ENCODE data around the gene RXRA.

DNA sequence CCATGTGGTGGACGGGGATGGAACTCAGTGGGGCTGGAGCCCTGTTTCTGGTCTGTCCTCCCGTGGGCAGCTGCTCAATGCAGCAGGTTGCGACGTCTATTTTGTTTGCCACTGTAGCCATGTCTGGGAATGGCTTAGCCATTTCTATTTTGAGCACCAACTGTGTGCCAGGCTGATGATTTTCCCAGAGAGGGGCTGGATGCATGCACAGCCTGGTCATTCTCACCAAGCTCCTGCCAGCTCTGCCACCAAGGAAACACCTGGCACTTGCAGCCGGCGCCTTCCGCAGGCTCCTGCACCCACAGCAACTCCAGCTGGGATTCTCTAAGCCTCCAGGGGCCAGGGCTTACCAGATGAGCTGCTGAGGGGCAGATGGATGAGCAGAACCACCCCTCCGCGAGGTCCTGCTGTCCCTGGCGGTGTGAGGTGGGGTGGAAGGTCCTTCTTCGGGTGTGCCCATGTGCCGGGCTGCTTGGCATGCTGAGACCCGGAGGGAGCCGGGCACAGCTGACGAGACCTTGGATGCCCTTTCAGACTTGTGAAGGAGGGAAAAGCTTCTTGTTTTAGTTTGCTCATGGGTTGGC lies 151.2 kb downstream of the RXRA start:
- TF ChIP-seq EZH2 (IDR thresholded peaks at IDR 0.05; ENCODE audit: borderline replicate concordance, low read depth, low read length, severe bottlenecking) (no peak), CTCF (IDR thresholded peaks at IDR 0.05; ENCODE audit: borderline replicate concordance, extremely low read depth, low read length, poor library complexity, severe bottlenecking) (no peak)
